OCI-LY1 (cell line): ENCODE data around the gene MFSD12.

Source experiments
- CTCF ChIP-seq: fragments of 200-600 bp; sonication (generic), shearing (Covaris generic); IDR thresholded peaks from 2 replicates; pipeline ENCODE4 v1.5.1; 2017; ENCODE audit warnings: mild to moderate bottlenecking, antibody characterized with exemption, low read length, moderate library complexity, mixed read lengths
- EZH2 ChIP-seq: fragments of 200-600 bp; sonication (generic), shearing (Covaris generic); IDR thresholded peaks from 2 replicates; pipeline ENCODE4 v1.8.0; 2017; ENCODE audit warnings: borderline replicate concordance, mixed run types, mild to moderate bottlenecking, antibody characterized with exemption, low read length, moderate library complexity, mixed read lengths

GRCh38 chr19:3508771-3509535 is 48.4 kb downstream of the MFSD12 start:
- no peak for TF ChIP-seq CTCF
- TF ChIP-seq EZH2 = no peak
